Uterus (tissue), 4 donors: ENCODE measurements around the gene TLN1. TPM values are rescaled to one million over a fixed set of nuclear protein-coding genes. Genes with fewer than 3 reads are reported as not detected.

Experiments
- DNase-seq, 2 donors: peaks; one replicate each; pipeline ENCODE4 v3.0.0-alpha.2; 2019 to 2020
- H3K27ac ChIP-seq, 2 donors: fragments of 200-600 bp; sonication (generic); 1 replicate in 1 of 2; 2 replicates in 1 of 2; pipeline ENCODE4 v1.5.1; 2016 to 2018
- H3K27me3 ChIP-seq, 2 donors: fragments of 200-600 bp; sonication (generic); one replicate each; pipeline ENCODE4 v1.5.1; 2018 to 2019; ENCODE audit warnings: control low read depth in 1 of 2
- H3K36me3 ChIP-seq, 2 donors: fragments of 200-600 bp; sonication (generic); one replicate each; pipeline ENCODE4 v1.5.1; 2019; ENCODE audit warnings: control low read depth in 1 of 2
- H3K4me1 ChIP-seq, 2 donors: fragments of 200-600 bp; sonication (generic); one replicate each; pipeline ENCODE4 v1.5.1; 2018 to 2019; ENCODE audit warnings: control low read depth in 1 of 2
- H3K4me3 ChIP-seq, 2 donors: fragments of 200-600 bp; sonication (generic); 1 replicate in 1 of 2; 2 replicates in 1 of 2; pipeline ENCODE4 v1.5.1; 2018 to 2019; ENCODE audit warnings: mild to moderate bottlenecking in 1 of 2
- H3K9me3 ChIP-seq, 2 donors: fragments of 200-600 bp; sonication (generic); one replicate each; pipeline ENCODE4 v1.5.1; 2019; ENCODE audit warnings: control low read depth in 1 of 2
- CTCF ChIP-seq, 4 experiments: fragments of 200-600 bp in 2 of 4; fragments of 450-650 bp in 2 of 4; sonication (generic) in 2 of 4; IDR thresholded peaks; one replicate each; pipeline ENCODE4 v1.5.1; 2016 to 2019; ENCODE audit warnings: antibody characterized with exemption in 4 of 4, mild to moderate bottlenecking in 2 of 4, moderate library complexity in 1 of 4
- POLR2A ChIP-seq, 2 donors: fragments of 450-650 bp; IDR thresholded peaks; one replicate each; pipeline ENCODE4 v1.6.1; 2016; ENCODE audit warnings: antibody characterized with exemption in 2 of 2, mild to moderate bottlenecking in 1 of 2, moderate library complexity in 1 of 2
- intact Hi-C: fragments of 100-400 bp; cut with DNase I; formaldehyde crosslinking; loops from one replicate; pipeline ENCODE4 v1.15.1; 2023; ENCODE audit warnings: low total_unique reads
- total RNA-seq, 4 donors: library from RNA; depleted of rRNA in 3 of 4; stranded (reverse); fragments of >200 nt in 3 of 4; gene quantifications; one replicate each; pipeline versions ENCODE4 v1.1.0 to v1.2.4, GENCODE V29; 2014 to 2023
- donor health status: DM: yes; HTN: yes; CAD: no.

Gene TLN1
- total RNA-seq, 4 donors from 2014 or later: 202 to 540 (median 281) TPM

GRCh38 chr9:35659340-35659739 lies 72.7 kb downstream of the TLN1 start:
- Histone ChIP-seq H3K4me3 (peak overlapping the region; percentile 82 to 100), H3K27me3 (no peaks in the 10 kb centered on the region), H3K4me1 (peaks cover 0 to 6% of the 10 kb centered on the region in 2 donors), H3K36me3 (no peaks in the 10 kb centered on the region), H3K27ac (peak overlapping the region; percentile 96 to 99), H3K9me3 (no peaks in the 10 kb centered on the region)
- TF ChIP-seq POLR2A (IDR thresholded peaks at IDR 0.05) (peak in 1 of 2 donors; percentile 19), CTCF (IDR thresholded peaks at IDR 0.05) (no peak)
- DNase-seq: peak in 1 of 2 donors; percentile 32
- intact Hi-C loops: loop anchor here (5.0 kb wide), 1 partner anchor 73 kb away; the partner anchor contains the start of genes CREB3 and TLN1

GRCh38 chr9:35658968-35659220 lies 73.1 kb downstream of the TLN1 start:
- DNase-seq: peak; percentile 53 to 54
- TF ChIP-seq CTCF (IDR thresholded peaks at IDR 0.05) (no peak), POLR2A (IDR thresholded peaks at IDR 0.05) (no peak)
- Histone ChIP-seq H3K27ac (peak overlapping the region; percentile 96 to 99), H3K27me3 (no peaks in the 10 kb centered on the region), H3K9me3 (no peaks in the 10 kb centered on the region), H3K4me1 (peaks cover 0 to 6% of the 10 kb centered on the region in 2 donors), H3K36me3 (no peaks in the 10 kb centered on the region), H3K4me3 (peak overlapping the region; percentile 82 to 100)
- intact Hi-C loops: loop anchor here (5.0 kb wide), 1 partner anchor 73 kb away; the partner anchor contains the start of genes CREB3 and TLN1

DNA sequence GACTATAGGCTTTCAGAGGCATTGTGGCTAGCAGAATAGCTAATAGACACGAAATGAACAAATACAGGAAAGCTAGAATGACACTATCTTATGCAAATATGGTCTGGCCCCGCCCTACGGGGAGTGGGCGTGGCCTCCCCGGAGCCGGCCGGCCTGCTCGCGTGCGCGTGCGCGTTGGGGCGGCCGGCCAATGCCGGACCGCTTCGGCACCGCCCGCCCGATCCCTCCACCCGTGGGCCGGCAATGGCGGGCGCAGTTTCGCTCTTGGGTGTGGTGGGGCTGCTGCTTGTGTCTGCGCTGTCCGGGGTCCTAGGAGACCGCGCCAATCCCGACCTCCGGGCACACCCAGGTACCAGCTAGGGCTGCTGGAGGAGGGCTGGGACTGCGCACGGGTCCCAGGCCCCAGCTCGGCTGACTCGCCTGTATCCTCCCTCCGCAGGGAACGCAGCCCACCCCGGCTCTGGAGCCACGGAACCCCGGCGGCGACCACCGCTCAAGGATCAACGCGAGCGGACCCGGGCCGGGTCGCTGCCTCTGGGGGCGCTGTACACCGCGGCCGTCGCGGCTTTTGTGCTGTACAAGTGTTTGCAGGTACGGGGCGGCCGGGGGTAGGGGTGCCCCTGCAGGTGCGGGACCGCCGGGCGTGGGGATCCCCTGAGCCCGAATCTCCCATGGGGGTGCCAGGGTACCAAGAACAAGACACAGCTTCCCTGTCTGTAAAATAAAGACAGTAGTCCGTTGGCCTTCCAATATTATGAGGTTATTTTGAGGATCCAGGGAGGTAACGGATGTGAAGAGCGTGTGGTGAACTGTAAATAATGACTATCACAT lies 73.6 kb downstream of the TLN1 start, which contains the start of gene CCDC107:
Gene CCDC107 (plus strand): TSS at position 156 of the 831 bp plus-strand sequence. CDS start 88 bp downstream, at position 244.
- Histone ChIP-seq H3K9me3 (no peaks in the 10 kb centered on the region), H3K27me3 (no peaks in the 10 kb centered on the region), H3K27ac (peak within 1 kb of the TSS; percentile 96 to 99), H3K4me1 (peaks cover 0 to 6% of the 10 kb centered on the region in 2 donors), H3K4me3 (peak within 1 kb of the TSS; percentile 82 to 100), H3K36me3 (no peaks in the 10 kb centered on the region)
- DNase-seq: peak; percentile 81 to 86
- intact Hi-C loops: loop anchor here (5.0 kb wide), 1 partner anchor 74 kb away; the partner anchor contains the start of genes CREB3 and TLN1
- TF ChIP-seq CTCF (IDR thresholded peaks at IDR 0.05): peak; percentile 43 to 68 (median 64)
- TF ChIP-seq POLR2A (IDR thresholded peaks at IDR 0.05): peak; percentile 95 to 98

DNA sequence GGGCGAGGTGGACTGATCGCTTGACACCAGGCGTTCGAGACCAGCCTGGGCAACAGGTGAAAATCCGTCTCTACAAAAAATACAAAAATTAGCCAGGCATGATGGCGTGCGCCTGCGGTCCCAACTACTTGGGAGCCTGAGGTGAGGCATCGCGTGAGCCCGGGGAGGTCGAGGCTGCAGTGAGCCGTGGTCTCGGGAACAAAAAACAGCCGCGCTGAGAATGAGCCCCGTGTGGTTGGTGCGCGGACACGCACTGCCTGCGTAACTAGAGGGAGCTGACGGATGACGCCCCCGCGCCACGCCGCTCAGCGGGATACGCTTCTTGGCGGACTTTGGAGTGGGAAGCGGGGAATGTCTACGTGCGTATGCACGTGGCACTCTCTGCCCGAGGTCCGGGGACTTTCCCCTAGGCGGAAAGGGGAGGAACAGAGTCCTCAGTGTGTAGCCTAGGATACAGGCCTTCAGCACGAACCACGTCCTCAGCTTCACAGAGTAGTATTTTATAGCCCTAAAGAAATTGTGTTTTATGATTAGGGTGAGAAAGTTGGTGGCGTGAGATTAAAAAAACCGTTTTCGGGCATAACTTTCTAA lies 74.4 kb downstream of the TLN1 start, which contains the start of gene RMRP:
Gene RMRP (minus strand): TSS at position 474 of the 591 bp plus-strand sequence.
- DNase-seq: peak; percentile 97 to 98
- intact Hi-C loops: loop anchor here (5.0 kb wide), 1 partner anchor 75 kb away; the partner anchor contains the start of genes CREB3 and TLN1
- H3K27me3 ChIP-seq: no peaks in the 10 kb centered on the region
- peaks cover 0 to 6% of the 10 kb centered on the region in 2 donors for H3K4me1 ChIP-seq
- H3K36me3 ChIP-seq: no peaks in the 10 kb centered on the region
- peak within 1 kb of the TSS; percentile 96 to 99 for H3K27ac ChIP-seq
- H3K4me3 ChIP-seq: peak within 1 kb of the TSS; percentile 82 to 100
- peak; percentile 85 to 86 for TF ChIP-seq POLR2A (IDR thresholded peaks at IDR 0.05)
- TF ChIP-seq CTCF (IDR thresholded peaks at IDR 0.05): peak; percentile 33 to 73 (median 46)
- no peaks in the 10 kb centered on the region for H3K9me3 ChIP-seq
